ENCODE results near the gene DDX27.

- TF ChIP-seq CTCF (conservative IDR thresholded peaks at IDR 0.05; ENCODE audit: low read depth, low read length) (no peak), EZH2 (IDR thresholded peaks at IDR 0.05; ENCODE audit: low read length, unreplicated experiment) (no peak), EZH2phosphoT487 (IDR thresholded peaks at IDR 0.05; ENCODE audit: borderline replicate concordance, low read length) (no peak)
These were observed 56.4 kb downstream of the DDX27 start for GRCh38 chr20:49275636-49276035.
